SH-SY5Y (cell line): ENCODE results near the gene PARP9.

Experiments used
- GATA2 ChIP-seq: IDR thresholded peaks from 2 replicates; pipeline ENCODE4 v1.6.1; 2011; ENCODE audit warnings: mild to moderate bottlenecking, low read depth, low read length
- GATA3 ChIP-seq: IDR thresholded peaks from 2 replicates; pipeline ENCODE4 v1.6.1; 2011; ENCODE audit warnings: low read depth, mild to moderate bottlenecking, low read length, moderate library complexity

The PARP9 gene

GRCh38 chr3:122515020-122515468 is 49.1 kb downstream of the PARP9 start:
- TF ChIP-seq GATA3: no peak
- TF ChIP-seq GATA2: no peak

GRCh38 chr3:122514123-122515019 is 49.7 kb downstream of the PARP9 start, which contains the start of gene KPNA1:
TSS of gene KPNA1 (minus strand) at chr3:122514939. CDS start at chr3:122496565, 18,374 bp downstream.
- TF ChIP-seq GATA3 (no peak), GATA2 (no peak)

- TF ChIP-seq GATA3 (no peak), GATA2 (no peak)
Measured at GRCh38 chr3:122513386-122514122, 50.5 kb downstream of the PARP9 start.

GRCh38 chr3:122512284-122512683 is 51.8 kb downstream of the PARP9 start:
- no peak for TF ChIP-seq GATA2
- TF ChIP-seq GATA3: no peak

- no peak for TF ChIP-seq GATA2
- TF ChIP-seq GATA3: no peak
Measured at GRCh38 chr3:122510878-122511535, 53.1 kb downstream of the PARP9 start.

- TF ChIP-seq GATA3 (no peak), GATA2 (no peak)
Measured at GRCh38 chr3:122508135-122508914, 55.8 kb downstream of the PARP9 start.

GRCh38 chr3:122506450-122506849 is 57.6 kb downstream of the PARP9 start:
- TF ChIP-seq GATA3 (no peak), GATA2 (no peak)

- no peak for TF ChIP-seq GATA2
- TF ChIP-seq GATA3: no peak
Measured at GRCh38 chr3:122505676-122506075, 58.4 kb downstream of the PARP9 start.

GRCh38 chr3:122502941-122503340 is 61.2 kb downstream of the PARP9 start:
- TF ChIP-seq GATA3: no peak
- no peak for TF ChIP-seq GATA2

- TF ChIP-seq GATA2 (no peak), GATA3 (no peak)
Measured at GRCh38 chr3:122502139-122502538, 62.0 kb downstream of the PARP9 start.

- TF ChIP-seq GATA2: no peak
- no peak for TF ChIP-seq GATA3
Measured at GRCh38 chr3:122498152-122498551, 65.9 kb downstream of the PARP9 start.

GRCh38 chr3:122497425-122497824 is 66.7 kb downstream of the PARP9 start:
- TF ChIP-seq GATA3 (no peak), GATA2 (no peak)

- no peak for TF ChIP-seq GATA2
- TF ChIP-seq GATA3: no peak
Measured at GRCh38 chr3:122496508-122496907, 67.6 kb downstream of the PARP9 start.

GRCh38 chr3:122493296-122493695 is 70.8 kb downstream of the PARP9 start:
- TF ChIP-seq GATA2: no peak
